ENCODE results near the gene EIF3I. TPM values are rescaled to one million over a fixed set of nuclear protein-coding genes. Genes with fewer than 3 reads are reported as not detected.
A peak's percentile ranks its signal among the peaks of the same experiment; 100 is the strongest.

The EIF3I gene
- total RNA-seq = 455 and 626 TPM in 2 replicates

- no peak for FAIRE-seq
- Histone ChIP-seq H3K36me3 (ENCODE audit: control insufficient read depth, insufficient read depth, low read length) (peaks cover 17% of the 10 kb centered on the region), H3K4me3 (ENCODE audit: low read depth, low read length) (peak within 1 kb of the TSS; percentile 94), H3K27me3 (ENCODE audit: control insufficient read depth, insufficient read depth, low read length) (no peaks in the 10 kb centered on the region)
- DNase-seq (ENCODE audit: low read depth) = peak; percentile 85
- no peak for TF ChIP-seq CTCF (IDR thresholded peaks at IDR 0.05; ENCODE audit: insufficient read depth, low read length, severe bottlenecking)
Observed at GRCh38 chr1:32221980-32222755, at the start of gene EIF3I, which contains the start of gene TMEM234. EIF3I (plus strand) TSS chr1:32222407; CDS start chr1:32222442, 35 bp downstream. TMEM234 (minus strand) TSS chr1:32222353; CDS start chr1:32222322, 31 bp downstream.

- no peak for FAIRE-seq
Observed at GRCh38 chr1:32172621-32173245, 49.5 kb upstream of the EIF3I start.

GRCh38 chr1:32178380-32179192 is 43.6 kb upstream of the EIF3I start:
- no peak for TF ChIP-seq CTCF (IDR thresholded peaks at IDR 0.05; ENCODE audit: insufficient read depth, low read length, severe bottlenecking)
- Histone ChIP-seq H3K36me3 (ENCODE audit: control insufficient read depth, insufficient read depth, low read length) (peaks cover 14% of the 10 kb centered on the region), H3K27me3 (ENCODE audit: control insufficient read depth, insufficient read depth, low read length) (no peaks in the 10 kb centered on the region), H3K4me3 (ENCODE audit: low read depth, low read length) (no peak overlapping the region)
- DNase-seq (ENCODE audit: low read depth) (peak; percentile 6), FAIRE-seq (no peak)

More at GRCh38 chr1:32172621-32173245, 49.5 kb upstream of the EIF3I start:
- no peak for TF ChIP-seq CTCF (IDR thresholded peaks at IDR 0.05; ENCODE audit: insufficient read depth, low read length, severe bottlenecking)
- no peaks in the 10 kb centered on the region for H3K27me3 ChIP-seq (ENCODE audit: control insufficient read depth, insufficient read depth, low read length)
- H3K36me3 ChIP-seq (ENCODE audit: control insufficient read depth, insufficient read depth, low read length) = peaks cover 29% of the 10 kb centered on the region
- no peak overlapping the region for H3K4me3 ChIP-seq (ENCODE audit: low read depth, low read length)
- DNase-seq (ENCODE audit: low read depth) = peak; percentile 72

GRCh38 chr1:32179193-32179442 is 43.1 kb upstream of the EIF3I start:
- no peak for FAIRE-seq
- DNase-seq (ENCODE audit: low read depth) = no peak
- Histone ChIP-seq H3K36me3 (ENCODE audit: control insufficient read depth, insufficient read depth, low read length) (peaks cover 12% of the 10 kb centered on the region), H3K4me3 (ENCODE audit: low read depth, low read length) (peak overlapping the region; percentile 49), H3K27me3 (ENCODE audit: control insufficient read depth, insufficient read depth, low read length) (no peaks in the 10 kb centered on the region)
- TF ChIP-seq CTCF (IDR thresholded peaks at IDR 0.05; ENCODE audit: insufficient read depth, low read length, severe bottlenecking) = no peak

GRCh38 chr1:32179443-32180185 is 42.6 kb upstream of the EIF3I start, which contains the start of gene TXLNA:
TXLNA (plus strand) TSS chr1:32179675; CDS start chr1:32180346, 671 bp downstream.
- FAIRE-seq = no peak
- DNase-seq (ENCODE audit: low read depth) = peak; percentile 76
- Histone ChIP-seq H3K36me3 (ENCODE audit: control insufficient read depth, insufficient read depth, low read length) (peaks cover 15% of the 10 kb centered on the region), H3K27me3 (ENCODE audit: control insufficient read depth, insufficient read depth, low read length) (no peaks in the 10 kb centered on the region), H3K4me3 (ENCODE audit: low read depth, low read length) (peak within 1 kb of the TSS; percentile 49)
- no peak for TF ChIP-seq CTCF (IDR thresholded peaks at IDR 0.05; ENCODE audit: insufficient read depth, low read length, severe bottlenecking)
